Lung microvascular endothelial cell (primary cell): Measurements from ENCODE around the gene NFIB. TPM values are rescaled to one million over a fixed set of nuclear protein-coding genes. Genes with fewer than 3 reads are reported as not detected.

ENCODE experiments used
- DNase-seq, 2 donors: peaks; one replicate each; pipeline versions ENCODE4 v3.0.0 to v3.0.0-alpha.2; 2010; ENCODE audit warnings: low read depth in 2 of 2
- total RNA-seq: library from RNA; depleted of rRNA; stranded (reverse); fragments of >200 nt; gene quantifications from 2 replicates; pipeline ENCODE4 v1.2.1, GENCODE V29; 2014

Gene NFIB
- total RNA-seq, 1 donor from 2014 or later: 164 TPM

GRCh38 chr9:14345354-14346230 lies 31.7 kb upstream of the NFIB start:
- no peak for DNase-seq

GRCh38 chr9:14344941-14345353 lies 31.0 kb upstream of the NFIB start:
- no peak for DNase-seq

- peak; percentile 18 to 57 for DNase-seq
These were observed 30.1 kb upstream of the NFIB start for GRCh38 chr9:14344053-14344524.

GRCh38 chr9:14343261-14344031 lies 29.5 kb upstream of the NFIB start:
- DNase-seq: peak in 1 of 2 donors; percentile 56

- peak in 1 of 2 donors; percentile 60 for DNase-seq
These were observed 28.8 kb upstream of the NFIB start for GRCh38 chr9:14342736-14343135.

GRCh38 chr9:14341437-14342122 lies 27.6 kb upstream of the NFIB start:
- peak; percentile 77 to 98 for DNase-seq

- no peak for DNase-seq
These were observed 27.1 kb upstream of the NFIB start for GRCh38 chr9:14340994-14341393.

- DNase-seq: peak in 1 of 2 donors; percentile 50
These were observed 26.4 kb upstream of the NFIB start for GRCh38 chr9:14340219-14340873.

- no peak for DNase-seq
These were observed 25.8 kb upstream of the NFIB start for GRCh38 chr9:14339746-14340145.

- DNase-seq: no peak
These were observed 23.7 kb upstream of the NFIB start for GRCh38 chr9:14337615-14338014.

- DNase-seq: no peak
These were observed 22.3 kb upstream of the NFIB start for GRCh38 chr9:14336244-14336643.

- no peak for DNase-seq
These were observed 17.2 kb upstream of the NFIB start for GRCh38 chr9:14331120-14331519.

GRCh38 chr9:14327036-14327435 lies 13.1 kb upstream of the NFIB start:
- no peak for DNase-seq

- peak; percentile 52 to 58 for DNase-seq
These were observed 12.4 kb upstream of the NFIB start for GRCh38 chr9:14326264-14326826.

GRCh38 chr9:14325147-14325546 lies 11.2 kb upstream of the NFIB start:
- DNase-seq: no peak

GRCh38 chr9:14323985-14324650 lies 10.2 kb upstream of the NFIB start:
- DNase-seq: no peak

GRCh38 chr9:14323083-14323971 lies 9.4 kb upstream of the NFIB start:
- DNase-seq: peak in 1 of 2 donors; percentile 82

GRCh38 chr9:14322211-14323082 lies 8.5 kb upstream of the NFIB start:
- DNase-seq: peak; percentile 94 to 95
